Ectodermal cell (in vitro differentiated cells): Measurements from ENCODE around the gene ISG20.
"Not testable (repeated sequence)": the region's sequence is repeated elsewhere in the genome, so short reads cannot be mapped to it uniquely, and the experiment has no call there.

Experiments
- H3K27ac ChIP-seq: 2 replicates; pipeline ENCODE4 v1.7.0; 2013; ENCODE audit warnings: mild to moderate bottlenecking, low read depth, low read length; ENCODE audit not compliant: insufficient read depth, poor library complexity, severe bottlenecking
- H3K27me3 ChIP-seq: 2 replicates; pipeline ENCODE4 v1.7.0; 2013; ENCODE audit warnings: mild to moderate bottlenecking, low read length; ENCODE audit not compliant: insufficient read depth, control insufficient read depth, poor library complexity, severe bottlenecking
- H3K36me3 ChIP-seq: one replicate; pipeline ENCODE4 v1.7.0; 2013; ENCODE audit warnings: low read length; ENCODE audit not compliant: control insufficient read depth, insufficient read depth
- H3K4me1 ChIP-seq: one replicate; pipeline ENCODE4 v1.7.0; 2013; ENCODE audit warnings: low read length; ENCODE audit not compliant: control insufficient read depth, insufficient read depth
- H3K4me3 ChIP-seq: 2 replicates; pipeline ENCODE4 v1.7.0; 2013; ENCODE audit warnings: low read depth, low read length, control low read depth; ENCODE audit not compliant: insufficient read depth
- H3K9me3 ChIP-seq: 2 replicates; pipeline ENCODE4 v1.7.0; 2013; ENCODE audit warnings: mild to moderate bottlenecking, low read length, moderate library complexity; ENCODE audit not compliant: control insufficient read depth
- WGBS, 2 experiments: methylation state at CpG; one replicate each; pipeline ENCODE4 v1.1.7; 2013; ENCODE audit warnings: missing lambda C conversion rate in 2 of 2; 5-methylcytosine and 5-hydroxymethylcytosine counted together

Gene ISG20

GRCh38 chr15:88627463-88627862 lies 11.4 kb upstream of the ISG20 start:
- no peak overlapping the region for H3K27ac ChIP-seq
- WGBS, 2 experiments, result 87 to 96% methylated on average over 1 of the region's 1 CpG
- peaks cover 19% of the 10 kb centered on the region for H3K4me1 ChIP-seq
- no peaks in the 10 kb centered on the region for H3K9me3 ChIP-seq
- no peak overlapping the region for H3K4me3 ChIP-seq
- no peaks in the 10 kb centered on the region for H3K27me3 ChIP-seq
- peaks cover 52% of the 10 kb centered on the region for H3K36me3 ChIP-seq

- H3K4me1 ChIP-seq, result peaks cover 13% of the 10 kb centered on the region
- WGBS, 2 experiments, result 96 to 97% methylated on average over 4 to 5 of the region's 5 CpGs
- H3K27me3 ChIP-seq, result no peaks in the 10 kb centered on the region
- H3K4me3 ChIP-seq, result no peak overlapping the region
- no peaks in the 10 kb centered on the region for H3K9me3 ChIP-seq
- H3K27ac ChIP-seq, result no peak overlapping the region
- peaks cover 53% of the 10 kb centered on the region for H3K36me3 ChIP-seq
Observed at GRCh38 chr15:88628018-88628654, 10.7 kb upstream of the ISG20 start.

- no peaks in the 10 kb centered on the region for H3K9me3 ChIP-seq
- peaks cover 57% of the 10 kb centered on the region for H3K36me3 ChIP-seq
- 90 to 91% methylated on average over 16 of the region's 16 CpGs for WGBS, 2 experiments
- peaks cover 4% of the 10 kb centered on the region for H3K4me1 ChIP-seq
- no peak overlapping the region for H3K27ac ChIP-seq
- H3K4me3 ChIP-seq, result no peak overlapping the region
- H3K27me3 ChIP-seq, result no peaks in the 10 kb centered on the region
Observed at GRCh38 chr15:88629071-88629470, 9.7 kb upstream of the ISG20 start.

GRCh38 chr15:88630141-88630721 lies 8.6 kb upstream of the ISG20 start:
- H3K27me3 ChIP-seq, result no peaks in the 10 kb centered on the region
- no peaks in the 10 kb centered on the region for H3K9me3 ChIP-seq
- no peaks in the 10 kb centered on the region for H3K4me1 ChIP-seq
- H3K4me3 ChIP-seq, result no peak overlapping the region
- H3K27ac ChIP-seq, result no peak overlapping the region
- WGBS, 2 experiments, result 90 to 93% methylated on average over 9 of the region's 9 CpGs
- peaks cover 61% of the 10 kb centered on the region for H3K36me3 ChIP-seq

GRCh38 chr15:88630798-88631463 lies 7.9 kb upstream of the ISG20 start:
- H3K9me3 ChIP-seq, result no peaks in the 10 kb centered on the region
- H3K27me3 ChIP-seq, result no peaks in the 10 kb centered on the region
- no peaks in the 10 kb centered on the region for H3K4me1 ChIP-seq
- H3K27ac ChIP-seq, result no peak overlapping the region
- no peak overlapping the region for H3K4me3 ChIP-seq
- 93 to 96% methylated on average over 7 of the region's 7 CpGs for WGBS, 2 experiments
- H3K36me3 ChIP-seq, result peaks cover 61% of the 10 kb centered on the region

GRCh38 chr15:88631464-88632028 lies 7.3 kb upstream of the ISG20 start:
- Histone ChIP-seq H3K27me3 (no peaks in the 10 kb centered on the region), H3K4me3 (no peak overlapping the region), H3K36me3 (peaks cover 56% of the 10 kb centered on the region), H3K9me3 (no peaks in the 10 kb centered on the region), H3K27ac (no peak overlapping the region), H3K4me1 (no peaks in the 10 kb centered on the region)
- 95 to 96% methylated on average over 12 of the region's 12 CpGs for WGBS, 2 experiments

GRCh38 chr15:88632797-88633196 lies 6.0 kb upstream of the ISG20 start:
- peaks cover 51% of the 10 kb centered on the region for H3K36me3 ChIP-seq

GRCh38 chr15:88634449-88634848 lies 4.4 kb upstream of the ISG20 start:
- no peaks in the 10 kb centered on the region for H3K9me3 ChIP-seq
- H3K27me3 ChIP-seq, result no peaks in the 10 kb centered on the region
- no peak overlapping the region for H3K27ac ChIP-seq
- peaks cover 37% of the 10 kb centered on the region for H3K36me3 ChIP-seq
- no peak overlapping the region for H3K4me3 ChIP-seq
- WGBS, 2 experiments, result 91 to 95% methylated on average over 2 of the region's 2 CpGs
- peaks cover 15% of the 10 kb centered on the region for H3K4me1 ChIP-seq

More at GRCh38 chr15:88632797-88633196, 6.0 kb upstream of the ISG20 start:
- H3K27me3 ChIP-seq, H3K9me3 ChIP-seq, H3K27ac ChIP-seq, H3K4me1 ChIP-seq, H3K4me3 ChIP-seq: not testable (repeated sequence)
- 79 to 89% methylated on average over 7 of the region's 7 CpGs for WGBS, 2 experiments

GRCh38 chr15:88635318-88635717 lies 3.5 kb upstream of the ISG20 start:
- H3K27me3 ChIP-seq, result no peaks in the 10 kb centered on the region
- H3K4me3 ChIP-seq, result no peak overlapping the region
- peaks cover 29% of the 10 kb centered on the region for H3K36me3 ChIP-seq
- peaks cover 15% of the 10 kb centered on the region for H3K4me1 ChIP-seq
- H3K27ac ChIP-seq, result no peak overlapping the region
- WGBS, 2 experiments, result 94% methylated on average over 6 of the region's 6 CpGs
- H3K9me3 ChIP-seq, result no peaks in the 10 kb centered on the region

- no peaks in the 10 kb centered on the region for H3K9me3 ChIP-seq
- peaks cover 15% of the 10 kb centered on the region for H3K4me1 ChIP-seq
- no peaks in the 10 kb centered on the region for H3K27me3 ChIP-seq
- H3K36me3 ChIP-seq, result peaks cover 22% of the 10 kb centered on the region
- peak overlapping the region; percentile 26 for H3K27ac ChIP-seq
- 83 to 89% methylated on average over 11 of the region's 11 CpGs for WGBS, 2 experiments
- H3K4me3 ChIP-seq, result no peak overlapping the region
Observed at GRCh38 chr15:88636050-88636449, 2.8 kb upstream of the ISG20 start.
